GM10266 (cell line): ENCODE results near the gene ADAM10.

Source experiments
- DNase-seq: peaks from one replicate; pipeline ENCODE4 v3.0.0; 2012; ENCODE audit errors: extremely low spot score
- CTCF ChIP-seq: IDR thresholded peaks from 2 replicates; pipeline ENCODE4 v1.5.1; 2012; ENCODE audit warnings: mild to moderate bottlenecking, low read depth; ENCODE audit not compliant: control insufficient read depth, insufficient read depth; ENCODE audit errors: missing control alignments

Gene ADAM10

GRCh38 chr15:58643996-58644395 lies 105.5 kb downstream of the ADAM10 start:
- no peak for TF ChIP-seq CTCF
- no peak for DNase-seq

GRCh38 chr15:58641660-58642059 lies 107.8 kb downstream of the ADAM10 start:
- no peak for DNase-seq
- no peak for TF ChIP-seq CTCF

- DNase-seq = no peak
- no peak for TF ChIP-seq CTCF
Measured at GRCh38 chr15:58639992-58640391, 109.5 kb downstream of the ADAM10 start.

- no peak for TF ChIP-seq CTCF
- DNase-seq = no peak
Measured at GRCh38 chr15:58639002-58639756, 110.3 kb downstream of the ADAM10 start.

GRCh38 chr15:58632789-58633188 lies 116.7 kb downstream of the ADAM10 start:
- DNase-seq = no peak
- no peak for TF ChIP-seq CTCF

- no peak for TF ChIP-seq CTCF
- peak; percentile 26 for DNase-seq
Measured at GRCh38 chr15:58631319-58631718, 118.2 kb downstream of the ADAM10 start.

- TF ChIP-seq CTCF = no peak
- no peak for DNase-seq
Measured at GRCh38 chr15:58629625-58630024, 119.9 kb downstream of the ADAM10 start.
